ENCODE data around the gene CACNB3.

- TF ChIP-seq CTCF (IDR thresholded peaks at IDR 0.05) (no peak), POLR2A (IDR thresholded peaks at IDR 0.05) (no peak)
Observed at GRCh38 chr12:48819986-48820725, 1.9 kb downstream of the CACNB3 start.
